Measurements from ENCODE around the gene CDCP1.
A peak's percentile ranks its signal among the peaks of the same experiment; 100 is the strongest.
"Not testable (repeated sequence)": the region's sequence is repeated elsewhere in the genome, so short reads cannot be mapped to it uniquely, and the experiment has no call there.

Gene CDCP1

GRCh38 chr3:45170096-45170495 is 23.9 kb upstream of the CDCP1 start:
- no peak for DNase-seq (ENCODE audit: low read depth in 1 of 2, low spot score in 1 of 2)

DNA sequence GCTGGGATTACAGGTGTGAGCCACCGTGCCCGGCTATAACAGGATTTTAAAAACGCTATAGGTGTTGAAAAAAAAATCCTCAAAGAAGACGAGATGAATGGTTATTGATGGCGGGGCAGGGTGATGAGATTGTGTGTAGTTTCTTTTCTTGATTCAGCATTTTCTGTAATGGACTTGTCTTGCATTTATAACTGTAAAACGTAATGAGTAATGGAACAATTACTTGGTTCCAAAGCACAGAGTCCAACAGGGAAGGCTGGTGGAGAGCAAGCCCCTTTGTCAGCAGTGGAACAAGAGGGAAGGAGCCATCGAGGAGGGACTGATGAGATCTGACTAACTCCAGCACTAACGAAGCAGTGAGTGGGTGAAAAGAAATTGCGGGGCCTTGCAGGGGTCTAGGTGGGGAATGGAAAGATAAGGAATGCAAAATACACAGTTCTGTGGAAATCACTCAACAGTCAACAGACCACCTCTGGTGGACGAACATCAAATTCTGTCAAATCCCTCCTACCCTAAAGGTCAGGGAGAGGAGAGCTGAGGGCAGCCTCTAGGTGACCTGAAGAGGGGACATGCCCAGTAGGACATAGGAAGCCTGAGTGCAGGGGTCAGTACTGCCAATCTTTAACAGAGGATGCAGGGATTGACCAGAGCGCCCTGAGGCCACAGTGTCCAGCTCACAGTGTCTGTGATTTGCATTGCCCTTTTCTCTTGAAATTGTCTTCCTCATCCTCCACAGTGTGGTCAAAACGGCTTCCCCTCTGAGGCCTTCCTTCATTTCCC is 23.1 kb upstream of the CDCP1 start:
- DNase-seq (ENCODE audit: low read depth in 1 of 2, low spot score in 1 of 2), result no peak

DNA sequence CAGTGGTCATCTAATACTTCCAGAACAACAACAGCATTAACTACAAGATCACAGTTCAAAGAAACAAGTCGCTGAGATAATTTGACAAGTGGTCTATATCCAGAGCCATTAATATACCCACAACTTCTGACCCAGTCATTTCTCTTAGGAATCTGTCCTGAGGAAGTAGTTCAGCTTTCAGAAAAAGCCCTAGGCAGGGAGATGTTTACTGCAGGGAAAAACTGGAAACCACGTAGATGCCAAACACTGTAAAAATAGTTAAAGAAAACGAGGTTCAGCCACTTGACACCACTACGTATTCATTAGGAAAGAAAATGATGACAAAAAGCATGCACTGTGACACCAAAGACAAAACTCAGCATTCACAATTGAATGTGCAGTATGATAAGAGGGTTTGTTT is 22.3 kb upstream of the CDCP1 start:
- no peak for DNase-seq (ENCODE audit: low read depth in 1 of 2, low spot score in 1 of 2)

DNA sequence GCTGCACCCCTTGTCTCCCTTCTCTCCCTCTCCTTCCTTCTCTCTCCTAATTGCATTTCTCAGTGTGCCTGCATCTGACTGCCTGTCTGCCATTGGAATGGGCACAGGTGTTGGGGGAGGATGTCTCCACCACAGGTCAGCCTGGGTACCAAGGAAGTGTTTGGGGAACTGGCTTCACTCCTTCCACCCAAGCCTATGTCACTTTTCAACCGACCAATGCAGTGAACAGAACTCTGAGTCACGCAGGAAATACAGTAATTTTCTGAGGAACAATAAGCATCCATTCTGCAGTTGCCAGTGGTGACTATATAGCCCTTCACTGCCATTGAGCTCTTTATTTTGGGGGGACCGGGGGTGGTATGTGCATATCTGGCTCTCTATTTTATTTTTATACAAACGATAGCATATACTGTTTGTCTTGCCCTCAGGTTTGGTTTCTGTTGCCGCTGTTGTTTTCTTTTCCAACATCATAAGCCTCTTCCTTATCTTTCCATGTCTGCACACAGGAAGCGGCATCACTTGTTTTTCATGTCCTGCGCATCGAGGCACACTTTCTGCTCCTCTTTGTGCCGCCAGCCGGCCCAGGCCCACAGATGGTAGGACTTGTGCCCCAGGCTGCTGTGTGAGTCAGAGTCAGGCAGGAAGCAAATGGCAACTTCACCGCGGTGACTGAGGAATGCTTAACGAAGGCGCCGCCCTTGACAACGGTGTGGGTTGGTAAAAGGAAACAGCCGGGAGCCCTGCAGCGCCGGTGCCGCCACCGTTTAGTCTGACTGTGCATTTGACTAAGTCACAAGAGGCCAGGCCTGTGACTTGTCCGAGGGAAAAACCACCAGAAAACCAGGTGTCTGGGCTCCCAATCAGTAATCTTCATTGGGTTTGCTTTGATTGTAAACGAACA is 21.1 kb upstream of the CDCP1 start:
- DNase-seq (ENCODE audit: low read depth in 1 of 2, low spot score in 1 of 2), result peak; percentile 59 to 63

DNA sequence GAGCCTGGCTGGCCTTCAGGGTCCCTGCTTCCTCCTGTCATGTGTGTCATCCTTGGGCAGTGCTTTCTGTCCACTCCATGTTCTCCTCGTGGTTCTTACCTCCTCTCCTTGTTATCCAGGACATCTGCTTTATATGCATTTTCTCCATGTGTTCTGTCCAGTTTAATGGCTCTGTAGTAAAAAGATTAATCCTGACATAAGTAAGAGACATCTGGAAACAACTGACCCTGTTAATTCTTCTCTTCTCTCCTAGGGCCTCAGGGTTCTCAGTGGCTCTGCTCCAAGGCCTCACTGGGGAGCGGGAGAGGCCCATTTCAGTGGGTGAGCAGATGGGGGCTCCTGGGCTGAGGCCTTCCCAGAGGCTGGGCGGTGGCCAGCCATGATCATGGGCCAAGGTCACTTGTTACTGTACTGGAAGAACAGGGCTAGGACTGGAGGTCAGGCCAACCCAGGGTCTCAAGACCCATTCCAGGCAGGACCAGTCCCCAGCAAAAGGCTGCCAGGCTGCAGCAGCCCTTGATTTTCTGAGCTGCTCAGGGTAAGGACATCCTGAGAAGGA is 20.2 kb upstream of the CDCP1 start:
- DNase-seq (ENCODE audit: low read depth in 1 of 2, low spot score in 1 of 2), result no peak

DNA sequence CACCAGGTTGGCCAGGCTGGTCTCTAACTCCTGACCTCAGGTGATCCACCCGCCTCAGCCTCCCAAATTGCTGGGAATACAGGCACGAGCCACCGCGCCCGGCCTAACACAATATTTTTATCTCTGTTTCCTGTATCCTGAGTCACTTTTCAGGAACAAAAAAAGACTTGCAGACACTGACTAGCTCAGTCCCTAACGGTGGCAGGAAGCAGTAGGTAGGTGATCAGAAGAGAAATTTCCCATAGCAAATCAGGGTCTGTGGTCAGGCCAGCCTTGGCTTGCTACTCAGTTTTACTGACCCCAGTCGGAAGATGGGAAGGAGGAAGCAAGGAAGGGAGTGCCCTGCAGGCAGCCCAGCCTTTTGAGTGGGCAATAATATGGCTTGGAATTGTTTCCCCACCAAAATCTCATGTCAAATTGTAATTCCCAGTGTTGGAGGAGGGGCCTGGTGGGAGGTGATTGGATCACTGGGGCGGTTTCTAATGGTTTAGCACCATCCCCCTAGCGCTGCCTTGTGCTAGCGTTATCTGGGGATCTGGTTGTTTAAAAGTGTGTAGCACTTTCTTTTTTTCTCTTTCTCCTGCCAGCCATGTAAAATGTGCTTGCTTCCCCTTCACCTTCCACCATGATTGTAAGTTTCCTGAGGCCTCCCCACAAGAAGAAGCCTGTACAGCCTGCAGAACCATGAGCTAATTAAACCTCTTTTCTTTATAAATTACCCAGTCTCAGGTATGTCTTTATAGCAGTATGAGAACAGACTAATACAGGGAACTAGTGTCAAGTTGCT is 19.5 kb upstream of the CDCP1 start:
- DNase-seq (ENCODE audit: low read depth in 1 of 2, low spot score in 1 of 2), result no peak

DNA sequence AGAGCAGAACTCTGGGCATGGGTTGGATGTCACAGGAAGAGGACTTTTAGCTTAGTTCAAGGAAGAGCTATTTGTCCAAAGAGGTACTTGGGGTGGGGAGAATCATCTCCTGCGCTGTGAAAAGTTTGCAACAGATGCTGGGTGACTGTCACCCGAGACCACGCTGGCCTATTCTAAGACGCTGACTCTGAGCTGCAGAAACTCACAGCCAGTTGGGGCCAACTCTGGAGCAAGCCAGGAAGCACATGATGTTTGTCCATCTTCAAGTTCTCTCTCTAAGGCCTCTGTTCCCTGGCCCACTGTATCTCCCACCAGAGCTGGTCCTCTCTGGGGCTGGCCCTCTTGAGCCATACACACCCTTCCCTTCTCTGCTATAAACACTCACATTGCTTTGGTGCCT is 17.9 kb upstream of the CDCP1 start:
- no peak for DNase-seq (ENCODE audit: low read depth in 1 of 2, low spot score in 1 of 2)

DNA sequence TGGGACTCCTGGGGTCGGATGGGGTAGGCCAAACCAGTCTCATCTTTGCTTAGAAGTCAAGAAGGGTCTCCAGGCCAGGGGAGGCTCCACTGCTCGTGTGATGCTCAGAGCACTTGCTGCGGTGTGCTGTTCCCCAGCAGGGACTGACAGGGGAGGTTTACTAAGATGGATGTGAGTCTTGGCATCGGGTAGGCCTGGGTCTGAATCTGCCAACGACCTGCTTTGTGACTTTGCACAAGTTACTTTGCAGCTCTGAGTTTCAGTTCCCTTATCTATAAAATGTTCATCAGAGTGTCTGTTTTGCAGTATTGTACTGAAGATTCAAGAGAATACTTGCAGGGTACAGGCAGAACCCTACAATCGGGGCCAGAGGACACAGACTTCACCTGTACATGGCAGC is 17.3 kb upstream of the CDCP1 start:
- DNase-seq (ENCODE audit: low read depth in 1 of 2, low spot score in 1 of 2), result no peak

- DNase-seq (ENCODE audit: low read depth in 1 of 2, low spot score in 1 of 2), result no peak
Measured at GRCh38 chr3:45154641-45155147, 8.5 kb upstream of the CDCP1 start.

DNA sequence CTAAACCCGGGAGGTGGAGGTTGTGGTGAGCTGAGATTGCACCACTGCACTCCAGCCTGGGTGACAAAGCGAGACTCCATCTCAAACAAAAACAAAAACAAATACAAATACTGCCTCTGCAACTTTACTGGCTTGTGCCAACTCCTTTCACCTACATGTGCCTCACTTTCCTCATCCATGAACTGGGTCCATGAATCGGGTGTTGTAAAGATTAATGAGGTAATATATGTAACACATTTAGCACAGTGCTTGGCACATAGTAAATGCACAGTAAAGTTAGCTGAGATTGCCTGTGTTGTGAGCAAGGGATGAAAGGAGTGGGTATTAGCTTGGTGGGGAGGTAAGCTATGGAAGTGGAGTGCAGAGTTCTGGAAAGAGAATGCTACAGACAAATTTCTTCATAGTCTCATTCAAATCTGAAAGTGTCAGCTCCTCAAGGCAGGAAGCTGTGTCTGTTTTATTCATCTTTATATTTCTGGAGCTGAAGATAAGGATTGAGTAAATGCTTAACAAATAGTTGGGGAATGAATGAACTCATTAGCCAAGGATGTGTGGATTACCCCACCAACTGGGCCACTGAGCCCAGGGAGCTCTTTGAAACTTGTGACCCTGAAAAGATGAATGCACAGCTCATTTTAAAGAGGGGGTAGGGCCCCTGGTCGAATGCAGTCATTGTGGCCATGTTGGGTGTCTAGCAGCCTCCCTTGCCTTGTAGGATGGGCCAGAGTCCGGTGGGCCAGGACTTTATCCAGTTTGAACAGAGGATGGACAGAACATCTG is 7.7 kb upstream of the CDCP1 start:
- no peak for DNase-seq (ENCODE audit: low read depth in 1 of 2, low spot score in 1 of 2)

- no peak for DNase-seq (ENCODE audit: low read depth in 1 of 2, low spot score in 1 of 2)
Measured at GRCh38 chr3:45152307-45152706, 6.1 kb upstream of the CDCP1 start.

DNA sequence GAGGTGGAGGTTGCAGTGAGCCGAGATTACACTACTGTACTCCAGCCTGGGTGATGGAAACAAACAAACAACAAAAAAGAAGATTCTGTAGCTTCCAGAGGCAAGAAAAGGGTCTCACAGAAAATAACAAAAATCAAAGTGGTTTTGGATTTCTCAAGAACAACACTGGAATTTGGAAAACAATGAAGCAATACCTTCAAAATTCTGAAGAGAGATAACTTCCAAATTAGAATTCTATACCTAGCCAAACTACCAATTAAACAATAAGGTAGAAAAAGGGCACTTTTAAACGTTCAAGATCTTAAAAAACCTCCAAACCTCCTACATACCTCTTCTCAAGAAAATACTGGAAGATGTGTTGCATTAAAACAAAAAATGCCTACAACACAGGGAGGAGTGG is 4.9 kb upstream of the CDCP1 start:
- no peak for DNase-seq (ENCODE audit: low read depth in 1 of 2, low spot score in 1 of 2)

- no peak for DNase-seq (ENCODE audit: low read depth in 1 of 2, low spot score in 1 of 2)
Measured at GRCh38 chr3:45148921-45149320, 2.7 kb upstream of the CDCP1 start.

DNA sequence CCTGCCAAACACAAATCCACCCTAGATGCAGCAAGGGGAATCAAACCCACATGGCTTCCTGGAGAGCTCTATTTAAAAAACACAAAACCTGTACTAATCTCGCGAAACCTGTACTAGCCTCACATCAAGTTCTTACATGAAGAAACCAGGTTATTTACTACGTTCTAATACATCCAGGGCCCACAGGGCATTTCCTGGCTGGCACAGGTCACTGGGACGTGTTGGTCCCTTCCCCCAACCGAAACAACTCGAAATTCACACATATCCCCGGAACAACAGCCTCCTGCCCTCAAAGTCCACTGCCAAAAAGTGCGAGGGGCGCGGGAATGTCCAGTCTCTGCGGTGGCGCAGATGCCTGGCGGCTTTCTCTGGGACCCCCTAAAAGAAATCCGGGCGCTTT is 955 bp downstream of the CDCP1 start:
- no peak for DNase-seq (ENCODE audit: low read depth in 1 of 2, low spot score in 1 of 2)

DNA sequence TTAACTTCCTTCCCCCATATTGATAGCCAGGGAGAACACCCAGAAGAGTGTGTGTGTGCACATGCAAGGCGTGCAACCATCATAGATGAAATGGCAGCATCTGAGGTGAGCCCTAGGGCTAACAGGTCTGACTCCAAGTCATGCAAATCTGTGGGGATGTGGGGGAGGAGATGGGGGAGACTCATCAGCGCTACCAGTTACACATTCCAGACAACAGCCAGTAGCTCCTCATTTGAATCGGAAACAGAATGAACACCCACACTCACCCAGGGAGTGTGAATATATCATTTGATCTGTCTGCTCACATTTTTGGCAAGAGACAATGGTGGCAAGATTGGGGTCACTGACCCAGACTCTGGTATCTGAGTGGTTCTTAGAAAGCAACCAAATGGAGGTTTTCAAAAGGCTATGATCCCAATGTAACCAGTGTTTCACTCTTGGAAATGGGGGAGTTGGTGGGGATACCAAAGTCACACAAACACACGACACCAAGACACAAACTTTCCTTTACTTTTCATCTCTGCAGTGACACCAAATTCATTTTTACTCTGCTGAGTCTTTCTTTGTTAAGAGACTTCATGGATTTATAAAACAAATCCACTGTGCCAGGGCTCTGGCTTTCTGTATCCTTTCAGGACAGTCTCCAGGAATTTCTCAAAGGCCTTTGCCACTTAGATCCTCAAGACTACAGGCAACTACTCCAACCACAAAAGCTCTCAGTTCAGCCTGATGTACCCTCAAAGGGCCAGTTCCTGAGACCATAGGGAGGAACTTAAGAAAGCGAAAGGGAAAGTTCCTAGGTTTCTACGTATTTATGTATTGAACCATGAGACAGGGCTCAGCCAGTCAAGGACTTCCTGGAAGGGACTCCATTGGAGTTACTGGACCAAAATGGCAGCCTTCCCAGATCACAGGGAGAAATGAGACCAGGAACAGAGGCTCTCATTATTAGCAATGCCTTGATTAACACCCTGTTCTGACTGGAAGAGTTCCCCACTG is 2.2 kb downstream of the CDCP1 start:
- DNase-seq (ENCODE audit: low read depth in 1 of 2, low spot score in 1 of 2), result no peak

GRCh38 chr3:45140770-45141155 is 5.4 kb downstream of the CDCP1 start:
- DNase-seq (ENCODE audit: low read depth in 1 of 2, low spot score in 1 of 2), result not testable (repeated sequence)

GRCh38 chr3:45140141-45140769 is 5.9 kb downstream of the CDCP1 start:
- DNase-seq (ENCODE audit: low read depth in 1 of 2, low spot score in 1 of 2), result no peak

- DNase-seq (ENCODE audit: low read depth in 1 of 2, low spot score in 1 of 2), result no peak
Measured at GRCh38 chr3:45139372-45140140, 6.6 kb downstream of the CDCP1 start.

All from activated T-helper 1 cell treated with anti-CD3 and anti-CD28 coated beads, Interleukin-2, amount 50 U/mL, for 16 hours (primary cell).